GM20000 (cell line): ENCODE data around the gene IL16.

Experiments used
- DNase-seq: peaks from one replicate; pipeline ENCODE4 v3.0.0; 2012; ENCODE audit warnings: low spot score
- TF ChIP-seq, protein P1 (sequence below): IDR thresholded peaks from 2 replicates; pipeline ENCODE4 v1.5.1; 2012; ENCODE audit warnings: mild to moderate bottlenecking, control low read depth; ENCODE audit errors: extremely low read depth, missing control alignments

IL16 gene

DNA sequence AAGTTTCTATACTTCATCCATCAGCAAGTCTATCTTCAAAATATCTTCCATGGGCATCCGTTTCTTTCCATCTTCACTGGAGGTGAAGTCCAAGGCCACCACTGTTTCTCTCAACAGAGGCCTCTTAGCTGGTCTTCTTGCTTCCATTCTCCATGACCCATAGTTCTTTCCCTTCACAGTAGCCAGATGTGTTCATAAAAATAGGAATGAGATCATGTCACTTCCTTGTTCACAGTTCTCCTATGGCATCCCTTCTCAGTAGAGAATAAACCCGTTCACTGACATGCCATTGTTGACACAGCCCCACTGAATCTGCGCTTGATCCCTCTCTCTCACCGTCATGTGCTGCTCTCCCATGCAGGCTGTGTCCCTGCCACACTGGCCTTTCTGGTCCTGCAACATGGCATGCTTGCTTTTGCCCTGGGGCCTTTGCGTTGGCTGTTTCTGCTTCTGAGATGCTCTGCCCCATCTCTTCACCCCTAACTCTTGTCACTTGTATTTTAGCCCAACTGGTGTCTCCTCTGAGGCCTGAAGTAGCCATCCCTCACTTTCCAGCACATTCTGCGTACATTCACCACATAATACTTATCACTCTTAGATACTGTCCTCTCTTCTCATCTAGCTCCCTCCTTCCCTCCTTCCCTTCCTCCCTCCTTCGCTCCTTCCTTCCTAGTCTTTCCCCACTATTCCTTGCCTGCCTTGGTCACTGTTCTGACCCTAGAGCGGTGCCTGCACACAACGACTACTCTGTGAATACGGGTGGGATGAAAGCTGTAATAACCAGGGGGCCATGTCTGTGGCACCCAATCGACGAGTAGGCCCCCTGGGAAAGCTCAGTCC lies 85.3 kb downstream of the IL16 start:
- TF ChIP-seq, protein P1, sequence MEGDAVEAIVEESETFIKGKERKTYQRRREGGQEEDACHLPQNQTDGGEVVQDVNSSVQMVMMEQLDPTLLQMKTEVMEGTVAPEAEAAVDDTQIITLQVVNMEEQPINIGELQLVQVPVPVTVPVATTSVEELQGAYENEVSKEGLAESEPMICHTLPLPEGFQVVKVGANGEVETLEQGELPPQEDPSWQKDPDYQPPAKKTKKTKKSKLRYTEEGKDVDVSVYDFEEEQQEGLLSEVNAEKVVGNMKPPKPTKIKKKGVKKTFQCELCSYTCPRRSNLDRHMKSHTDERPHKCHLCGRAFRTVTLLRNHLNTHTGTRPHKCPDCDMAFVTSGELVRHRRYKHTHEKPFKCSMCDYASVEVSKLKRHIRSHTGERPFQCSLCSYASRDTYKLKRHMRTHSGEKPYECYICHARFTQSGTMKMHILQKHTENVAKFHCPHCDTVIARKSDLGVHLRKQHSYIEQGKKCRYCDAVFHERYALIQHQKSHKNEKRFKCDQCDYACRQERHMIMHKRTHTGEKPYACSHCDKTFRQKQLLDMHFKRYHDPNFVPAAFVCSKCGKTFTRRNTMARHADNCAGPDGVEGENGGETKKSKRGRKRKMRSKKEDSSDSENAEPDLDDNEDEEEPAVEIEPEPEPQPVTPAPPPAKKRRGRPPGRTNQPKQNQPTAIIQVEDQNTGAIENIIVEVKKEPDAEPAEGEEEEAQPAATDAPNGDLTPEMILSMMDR = no peak
- DNase-seq = no peak

DNA sequence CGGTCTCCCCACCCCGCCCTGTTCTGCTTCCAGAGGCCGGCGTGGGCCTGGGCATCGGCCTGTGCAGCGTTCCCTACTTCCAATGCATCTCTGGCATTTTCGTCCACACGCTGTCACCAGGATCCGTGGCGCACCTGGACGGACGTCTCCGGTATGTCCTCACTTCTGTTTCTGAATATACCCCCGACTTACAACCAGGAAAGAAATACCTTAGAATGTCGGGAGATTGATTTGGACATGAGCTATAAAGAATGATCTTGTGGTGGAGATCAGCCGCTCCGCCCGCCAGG lies 85.9 kb downstream of the IL16 start:
- DNase-seq = no peak
- TF ChIP-seq, protein P1 = no peak

DNA sequence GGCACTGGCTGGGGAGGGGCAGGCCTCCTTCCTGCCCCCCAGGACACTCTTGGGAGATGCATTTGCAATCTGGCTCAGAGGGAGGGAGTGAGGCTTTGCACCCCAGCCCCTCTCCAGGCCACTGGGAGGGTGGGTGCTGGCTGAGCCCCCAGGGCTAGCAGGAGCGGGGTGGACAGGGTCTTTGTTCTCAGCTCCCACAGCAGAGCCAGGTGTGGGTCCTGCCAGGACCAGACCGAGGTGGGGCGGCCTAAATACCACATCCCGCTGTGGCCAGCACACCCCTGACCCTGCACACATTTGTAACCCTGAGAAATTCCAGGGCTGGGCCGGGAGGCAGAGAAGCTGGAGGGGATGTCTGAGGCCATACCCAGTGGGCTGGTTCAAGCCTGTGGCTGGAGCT lies 86.2 kb downstream of the IL16 start:
- DNase-seq = no peak

DNA sequence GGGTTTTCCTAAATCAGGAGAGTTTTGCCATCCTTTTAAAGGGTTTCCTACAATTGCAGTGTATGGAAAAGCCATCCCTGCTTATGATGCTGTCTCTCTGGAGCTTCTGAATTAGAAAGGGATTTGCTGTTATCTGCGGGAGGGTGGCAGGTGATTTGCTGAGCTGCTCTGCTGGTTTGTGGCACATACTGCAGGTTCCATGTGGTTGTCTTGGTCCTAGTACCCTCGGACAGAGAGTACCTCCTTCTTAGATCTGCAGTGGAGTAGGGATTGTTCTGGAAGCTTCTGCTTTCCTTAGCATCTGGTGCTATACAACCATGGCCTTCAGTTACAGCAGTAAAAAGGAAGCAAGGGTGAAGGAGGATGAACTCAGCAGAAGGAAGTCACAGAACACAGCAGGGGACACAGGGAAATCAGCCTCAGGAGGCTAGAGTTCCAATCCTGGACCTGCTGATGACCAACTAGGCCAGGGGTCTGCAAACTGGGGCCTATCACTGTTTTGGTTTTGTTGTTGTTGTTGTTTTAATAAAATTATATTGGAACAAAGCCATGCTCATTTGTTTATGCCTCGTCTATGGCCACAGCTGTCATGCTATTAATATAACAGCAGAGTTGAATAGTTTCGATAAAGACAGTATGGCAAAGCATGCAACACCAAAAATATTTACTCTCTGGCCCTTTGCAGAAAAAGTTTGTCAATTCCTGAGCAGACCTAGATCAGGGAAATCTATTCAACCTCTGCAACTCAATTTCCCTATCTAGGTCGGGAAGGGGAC lies 87.8 kb downstream of the IL16 start:
- TF ChIP-seq, protein P1 = no peak
- DNase-seq = no peak

More for the DNA sequence above, 86.2 kb downstream of the IL16 start:
- TF ChIP-seq, protein P1 = no peak

DNA sequence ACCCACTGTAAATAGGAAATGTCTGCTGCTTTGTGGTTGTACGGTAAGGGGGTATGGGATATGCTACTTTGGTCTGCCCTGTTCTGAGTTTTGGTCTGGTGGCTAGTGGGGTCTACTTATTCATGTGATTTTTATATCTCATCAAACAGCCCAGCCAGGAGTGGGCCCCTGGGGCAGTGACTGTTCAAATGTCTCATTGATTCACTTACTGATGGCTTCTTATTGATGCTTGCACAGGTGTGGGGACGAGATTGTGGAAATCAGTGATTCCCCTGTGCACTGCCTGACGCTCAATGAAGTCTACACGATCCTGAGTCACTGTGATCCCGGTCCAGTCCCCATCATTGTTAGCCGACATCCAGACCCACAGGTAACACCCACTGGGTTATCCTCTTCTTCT lies 88.8 kb downstream of the IL16 start:
- TF ChIP-seq, protein P1 = no peak
- DNase-seq = no peak

DNA sequence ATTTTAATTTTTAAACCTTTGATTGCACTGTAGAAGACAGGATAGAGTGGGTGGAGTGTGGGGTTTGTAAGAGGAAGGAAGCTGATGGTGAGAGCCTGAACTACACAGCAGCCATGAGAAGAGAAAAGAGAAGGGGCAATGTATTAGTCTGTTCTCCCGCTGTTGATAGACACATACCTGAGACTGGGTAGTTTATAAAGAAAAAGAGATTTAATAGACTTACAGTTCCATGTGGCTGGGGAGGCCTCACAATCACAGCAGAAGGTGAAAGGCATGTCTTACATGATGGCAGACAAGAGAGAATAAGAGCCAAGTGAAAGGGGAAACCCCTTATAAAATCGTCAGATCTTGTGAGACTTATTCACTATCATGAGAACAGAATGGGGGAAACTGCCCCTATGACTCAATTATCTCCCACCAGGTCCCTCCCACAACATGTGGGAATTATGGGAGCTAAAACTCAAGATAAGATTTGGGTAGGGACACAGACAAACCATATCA lies 90.0 kb downstream of the IL16 start:
- TF ChIP-seq, protein P1 = no peak
- peak; percentile 34 for DNase-seq

DNA sequence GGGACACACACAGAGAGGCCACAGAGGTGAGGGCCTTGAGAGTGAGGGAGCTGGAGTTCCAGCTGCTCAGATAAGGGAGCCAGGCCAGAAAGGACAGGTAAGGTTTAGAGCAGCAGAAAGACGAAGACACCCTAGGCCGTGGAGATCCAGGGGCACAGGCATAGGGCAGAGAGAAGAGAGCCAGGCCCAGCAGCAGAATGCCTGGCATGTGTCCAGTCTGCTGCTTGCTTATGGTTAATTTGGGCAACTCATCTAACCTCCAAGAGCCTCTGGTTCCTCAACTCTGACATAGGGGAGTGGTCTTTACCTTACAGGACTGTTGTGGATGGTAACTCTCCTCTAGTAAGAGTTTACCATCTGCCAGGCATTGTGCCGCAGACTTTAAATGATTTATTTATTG lies 91.4 kb downstream of the IL16 start:
- DNase-seq = no peak
- TF ChIP-seq, protein P1 = no peak
